Progenitor cell of endocrine pancreas (in vitro differentiated cells): ENCODE results near the gene CCDC117. TPM values are rescaled to one million over a fixed set of nuclear protein-coding genes. Genes with fewer than 3 reads are reported as not detected.
"Not testable (repeated sequence)": the region's sequence is repeated elsewhere in the genome, so short reads cannot be mapped to it uniquely, and the experiment has no call there.

Experiments
- DNase-seq: peaks from one replicate; pipeline ENCODE4 v3.0.0; 2021; ENCODE audit warnings: low spot score; ENCODE audit not compliant: unreplicated experiment
- H3K27ac Mint-ChIP-seq: 2 replicates; pipeline ENCODE4 v1.8.0; 2021; ENCODE audit warnings: mild to moderate bottlenecking, moderate library complexity, mixed read lengths
- H3K27me3 Mint-ChIP-seq: 2 replicates; pipeline ENCODE4 v1.8.0; 2021; ENCODE audit warnings: mixed read lengths
- H3K36me3 Mint-ChIP-seq: 2 replicates; pipeline ENCODE4 v1.8.0; 2022; ENCODE audit warnings: mixed read lengths; ENCODE audit not compliant: insufficient read depth
- H3K4me1 Mint-ChIP-seq: 2 replicates; pipeline ENCODE4 v1.8.0; 2021; ENCODE audit warnings: low read depth, mixed read lengths
- H3K4me3 Mint-ChIP-seq: 2 replicates; pipeline ENCODE4 v1.8.0; 2021; ENCODE audit warnings: low read depth, mild to moderate bottlenecking, moderate library complexity, mixed read lengths
- H3K9me3 Mint-ChIP-seq: 2 replicates; pipeline ENCODE4 v1.8.0; 2021; ENCODE audit warnings: low read depth, mixed read lengths
- total RNA-seq: library from RNA; stranded (reverse); gene quantifications from 2 replicates; pipeline ENCODE4 v1.2.1, GENCODE V29; 2021
- TF ChIP-seq, protein P1 (sequence below): fragments of 200-600 bp; sonication (generic); IDR thresholded peaks from one replicate; pipeline ENCODE4 v1.5.0; 2021; ENCODE audit warnings: antibody characterized with exemption, mild to moderate bottlenecking; ENCODE audit not compliant: unreplicated experiment

The CCDC117 gene
- total RNA-seq, 1 donor from 2014 or later: 39.9 TPM

DNA sequence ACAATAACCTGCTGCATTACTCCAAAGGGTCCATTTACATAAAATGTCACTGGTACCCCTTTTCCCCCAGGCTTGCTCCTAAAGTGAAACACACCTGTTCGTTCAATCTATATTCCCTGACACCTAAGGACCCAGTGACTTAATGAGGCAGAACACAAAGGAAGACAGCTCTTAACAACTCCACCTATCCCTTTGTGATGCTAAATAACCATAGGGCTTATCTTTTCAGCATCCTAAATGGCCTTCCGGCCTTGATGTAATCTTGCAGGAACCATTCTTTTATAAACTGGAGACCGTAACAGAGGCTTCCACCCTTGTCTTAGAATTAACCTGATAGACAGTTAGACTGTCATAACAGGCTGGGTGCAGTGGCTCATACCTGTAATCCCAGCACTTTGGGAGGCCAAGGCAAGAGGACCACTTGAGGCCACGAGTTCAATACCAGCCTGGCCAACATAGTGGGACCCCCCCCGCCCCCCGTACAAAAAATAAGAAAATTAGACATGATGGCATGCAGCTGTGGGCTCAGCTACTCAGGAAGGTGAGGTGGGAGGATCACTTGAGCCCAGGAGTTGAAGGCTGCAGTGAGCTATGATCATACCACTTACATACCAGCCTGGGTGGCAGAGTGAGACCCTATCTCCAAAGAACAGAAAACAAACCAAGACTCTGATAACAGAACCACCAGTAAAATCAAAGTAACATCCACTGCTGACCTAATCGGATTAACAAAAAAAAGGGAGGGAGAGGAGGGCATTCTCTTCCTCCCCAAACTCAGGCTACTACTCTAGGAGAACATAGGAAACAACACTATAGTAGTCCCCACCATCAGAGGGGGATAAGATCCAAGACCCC is 36.0 kb upstream of the CCDC117 start:
- no peak for DNase-seq
- no peak overlapping the region for H3K27ac Mint-ChIP-seq
- peaks cover 18% of the 10 kb centered on the region for H3K4me1 Mint-ChIP-seq
- no peak overlapping the region for H3K4me3 Mint-ChIP-seq
- H3K9me3 Mint-ChIP-seq: no peaks in the 10 kb centered on the region
- no peaks in the 10 kb centered on the region for H3K27me3 Mint-ChIP-seq
- peaks cover 3% of the 10 kb centered on the region for H3K36me3 Mint-ChIP-seq
- TF ChIP-seq, protein P1, sequence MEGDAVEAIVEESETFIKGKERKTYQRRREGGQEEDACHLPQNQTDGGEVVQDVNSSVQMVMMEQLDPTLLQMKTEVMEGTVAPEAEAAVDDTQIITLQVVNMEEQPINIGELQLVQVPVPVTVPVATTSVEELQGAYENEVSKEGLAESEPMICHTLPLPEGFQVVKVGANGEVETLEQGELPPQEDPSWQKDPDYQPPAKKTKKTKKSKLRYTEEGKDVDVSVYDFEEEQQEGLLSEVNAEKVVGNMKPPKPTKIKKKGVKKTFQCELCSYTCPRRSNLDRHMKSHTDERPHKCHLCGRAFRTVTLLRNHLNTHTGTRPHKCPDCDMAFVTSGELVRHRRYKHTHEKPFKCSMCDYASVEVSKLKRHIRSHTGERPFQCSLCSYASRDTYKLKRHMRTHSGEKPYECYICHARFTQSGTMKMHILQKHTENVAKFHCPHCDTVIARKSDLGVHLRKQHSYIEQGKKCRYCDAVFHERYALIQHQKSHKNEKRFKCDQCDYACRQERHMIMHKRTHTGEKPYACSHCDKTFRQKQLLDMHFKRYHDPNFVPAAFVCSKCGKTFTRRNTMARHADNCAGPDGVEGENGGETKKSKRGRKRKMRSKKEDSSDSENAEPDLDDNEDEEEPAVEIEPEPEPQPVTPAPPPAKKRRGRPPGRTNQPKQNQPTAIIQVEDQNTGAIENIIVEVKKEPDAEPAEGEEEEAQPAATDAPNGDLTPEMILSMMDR: no peak

DNA sequence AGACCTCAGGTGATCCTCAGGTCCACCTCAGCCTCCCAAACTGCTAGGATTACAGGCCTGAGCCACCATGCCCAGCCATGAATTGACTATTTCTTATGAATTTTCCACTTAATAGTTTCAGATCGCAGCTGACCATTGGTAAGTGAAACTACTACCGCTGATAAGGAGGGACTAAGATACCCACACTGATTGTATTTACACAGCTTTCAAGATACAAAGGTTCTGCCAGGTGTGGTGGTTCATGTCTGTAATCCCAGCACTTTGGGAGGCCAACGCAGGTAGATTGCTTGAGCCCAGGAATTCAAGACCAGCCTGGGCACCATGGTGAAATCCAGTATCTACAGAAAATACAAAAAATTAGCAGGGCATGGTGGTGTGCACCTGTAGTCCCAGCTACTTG is 34.8 kb upstream of the CCDC117 start:
- H3K4me3 Mint-ChIP-seq: no peak overlapping the region
- H3K27ac Mint-ChIP-seq: peak overlapping the region; percentile 24
- peaks cover 2% of the 10 kb centered on the region for H3K36me3 Mint-ChIP-seq
- no peak for DNase-seq
- H3K9me3 Mint-ChIP-seq: no peaks in the 10 kb centered on the region
- no peaks in the 10 kb centered on the region for H3K27me3 Mint-ChIP-seq
- peaks cover 22% of the 10 kb centered on the region for H3K4me1 Mint-ChIP-seq
- TF ChIP-seq, protein P1: no peak

DNA sequence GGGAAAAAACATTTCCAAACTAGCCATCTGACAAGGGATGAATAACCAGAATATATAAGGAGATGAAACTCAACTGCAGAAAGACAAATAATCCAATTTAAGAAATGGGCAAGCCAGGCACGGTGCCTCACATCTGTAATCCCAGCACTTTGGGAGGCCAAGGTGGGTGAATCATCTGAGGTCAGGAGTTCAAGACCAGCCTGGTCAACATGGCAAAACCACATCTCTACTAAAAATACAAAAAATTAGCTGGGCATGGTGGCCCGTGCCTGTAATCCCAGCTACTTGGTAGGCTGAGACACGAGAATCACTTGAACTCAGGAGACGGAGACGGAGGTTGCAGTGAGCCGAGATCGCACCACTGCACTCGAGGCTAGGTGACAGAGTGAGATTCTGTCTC is 33.6 kb upstream of the CCDC117 start:
- H3K9me3 Mint-ChIP-seq, H3K27me3 Mint-ChIP-seq, DNase-seq, H3K4me3 Mint-ChIP-seq, H3K27ac Mint-ChIP-seq, H3K36me3 Mint-ChIP-seq: not testable (repeated sequence)
- peaks cover 31% of the 10 kb centered on the region for H3K4me1 Mint-ChIP-seq

DNA sequence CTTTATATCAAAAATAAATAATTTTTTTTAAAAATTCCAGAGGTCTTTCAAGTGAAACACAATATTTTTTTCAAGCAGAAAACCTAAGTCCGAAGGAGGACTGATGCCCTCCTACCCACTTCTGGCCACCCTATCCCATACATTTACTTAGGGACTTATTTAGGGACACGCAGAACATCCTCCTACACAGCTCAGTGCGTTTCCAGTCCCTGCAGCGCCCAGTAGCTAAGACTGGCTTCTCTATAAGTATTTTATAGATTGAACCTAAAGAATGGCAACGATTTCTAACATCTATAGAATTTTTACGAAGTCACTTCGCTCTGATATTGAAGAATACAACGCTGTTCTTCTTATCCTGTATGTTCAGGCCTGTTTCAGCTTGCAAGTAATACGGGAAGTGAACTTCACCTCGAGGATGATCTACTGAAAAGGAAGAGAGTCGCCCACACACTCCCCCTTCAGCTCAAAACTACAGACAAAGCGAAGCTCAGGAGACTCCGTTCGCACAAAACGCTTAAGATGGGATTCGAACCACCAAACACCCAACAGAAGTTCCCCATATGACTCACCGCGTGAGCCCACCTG is 31.2 kb upstream of the CCDC117 start:
- H3K4me3 Mint-ChIP-seq: peak overlapping the region; percentile 96
- peaks cover 8% of the 10 kb centered on the region for H3K36me3 Mint-ChIP-seq
- TF ChIP-seq, protein P1: no peak
- H3K27ac Mint-ChIP-seq: peak overlapping the region; percentile 90
- H3K9me3 Mint-ChIP-seq: no peaks in the 10 kb centered on the region
- H3K4me1 Mint-ChIP-seq: peaks cover 31% of the 10 kb centered on the region
- DNase-seq: no peak
- no peaks in the 10 kb centered on the region for H3K27me3 Mint-ChIP-seq

DNA sequence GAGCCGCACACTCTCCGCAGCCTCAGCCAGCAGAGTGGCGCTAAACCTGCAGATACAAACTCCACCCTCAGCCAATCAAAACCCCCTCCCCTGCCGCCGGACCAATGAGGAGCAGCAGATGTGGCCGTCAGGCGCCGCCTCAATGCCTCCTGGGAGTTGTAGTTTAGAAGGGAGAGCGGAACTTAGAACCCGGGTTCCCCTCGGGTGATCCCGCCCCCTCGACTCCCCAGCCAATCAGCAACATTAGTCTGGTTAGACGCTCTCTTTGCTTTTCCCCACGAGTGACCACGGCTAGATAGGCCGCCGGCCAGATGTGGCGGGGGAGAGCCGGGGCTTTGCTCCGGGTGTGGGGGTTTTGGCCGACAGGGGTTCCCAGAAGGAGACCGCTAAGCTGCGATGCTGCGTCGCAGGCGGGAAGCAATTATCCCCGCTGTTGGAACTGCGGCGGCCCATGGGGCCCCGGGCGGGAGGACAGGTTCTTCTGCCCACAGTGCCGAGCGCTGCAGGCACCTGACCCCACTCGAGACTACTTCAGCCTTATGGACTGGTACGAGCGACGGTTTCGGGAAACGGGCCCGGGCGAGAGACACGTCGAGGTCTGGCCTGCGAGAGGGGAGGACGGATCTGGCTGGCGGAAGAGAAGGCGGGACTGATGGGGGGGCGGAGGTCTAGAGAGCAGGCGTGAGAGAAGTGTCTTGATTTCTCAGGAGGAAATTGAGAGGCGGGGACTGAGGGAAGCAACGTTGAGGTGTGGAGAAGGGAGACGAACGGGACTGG is 30.5 kb upstream of the CCDC117 start, which contains the start of the genes CHEK2 and HSCB:
Gene CHEK2 (minus strand): TSS at position 36 of the 777 bp plus-strand sequence. CDS start 7,099 bp downstream, outside the sequence.
Gene HSCB (plus strand): TSS at position 255 of the 777 bp plus-strand sequence. CDS start 57 bp downstream, at position 312.
- Mint-ChIP-seq H3K9me3 (no peaks in the 10 kb centered on the region), H3K4me3 (peak within 1 kb of the TSS; percentile 96), H3K27ac (peak within 1 kb of the TSS; percentile 90), H3K36me3 (peaks cover 11% of the 10 kb centered on the region), H3K27me3 (no peaks in the 10 kb centered on the region), H3K4me1 (peaks cover 25% of the 10 kb centered on the region)
- TF ChIP-seq, protein P1: no peak
- DNase-seq: peak; percentile 93
